Stimulated activated CD4-positive, alpha-beta T cell treated with anti-CD3 and anti-CD28 coated beads, Interleukin-15, amount 100 ng/mL, for 24 hours (primary cell): ENCODE results near the gene GRIN2C.

Experiments
- DNase-seq: peaks from one replicate; pipeline ENCODE4 v3.0.0-alpha.2; 2020

The GRIN2C gene

DNA sequence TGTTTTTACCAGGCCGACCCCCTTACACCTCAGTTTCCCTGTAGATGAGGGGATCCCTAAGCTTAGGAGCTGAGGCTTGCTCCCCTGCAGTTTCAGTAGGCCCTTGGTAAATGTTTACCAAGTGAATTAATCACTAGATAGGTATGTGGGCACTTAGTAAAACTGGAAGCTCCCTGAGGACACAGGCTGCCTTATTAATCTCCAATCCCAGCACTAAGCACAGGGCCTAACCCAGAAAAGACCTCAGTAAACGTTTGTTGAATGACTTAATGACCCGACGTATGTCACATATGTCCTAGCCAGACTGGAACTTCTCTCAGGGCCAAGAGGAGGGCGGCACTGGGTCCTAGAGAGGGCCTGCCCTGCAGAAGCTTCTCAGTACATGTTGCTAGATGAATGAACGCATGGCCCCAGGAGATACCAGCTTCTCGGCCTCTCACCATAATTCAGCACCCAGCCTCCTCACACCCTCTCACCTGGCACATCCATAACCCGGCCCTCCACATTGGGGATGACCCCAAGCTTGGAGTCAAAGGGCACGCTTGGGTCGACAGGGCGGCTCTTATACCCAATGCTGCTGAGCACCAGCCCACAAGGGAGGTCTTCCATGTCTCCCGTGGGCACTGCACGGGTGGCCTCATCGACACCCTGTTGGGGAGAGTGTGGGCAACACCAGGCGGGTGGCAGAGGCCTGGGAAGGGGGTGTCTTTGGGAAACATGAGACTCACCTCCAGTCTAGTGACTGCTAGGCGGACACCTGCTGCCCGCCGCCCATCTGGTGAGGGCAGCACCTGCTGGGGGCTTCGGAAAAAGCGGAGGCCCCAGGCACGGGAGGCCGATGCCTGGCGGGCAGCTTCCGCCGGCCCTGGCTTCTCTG lies 4.0 kb upstream of the GRIN2C start:
- no peak for DNase-seq

DNA sequence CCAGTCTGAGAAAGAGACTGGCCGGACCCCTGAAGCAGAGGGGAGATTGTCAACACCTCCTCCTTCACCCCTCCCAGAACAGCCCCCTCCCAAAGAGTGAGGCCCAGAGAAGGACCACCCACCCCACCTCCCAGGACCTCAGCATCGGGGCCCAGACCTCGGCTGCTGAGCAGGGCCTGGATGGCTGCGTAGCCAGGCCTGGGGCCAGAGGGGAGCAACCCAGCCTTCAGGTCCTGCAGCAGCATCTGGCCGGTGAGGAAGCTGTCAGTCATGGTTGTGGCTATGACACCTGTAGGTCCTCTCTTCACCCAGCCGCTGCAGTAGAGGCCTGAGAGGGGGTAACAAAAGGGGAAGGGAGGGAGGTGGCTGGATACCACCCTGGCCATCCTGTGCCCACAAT lies 3.2 kb upstream of the GRIN2C start:
- DNase-seq: no peak

- DNase-seq: peak; percentile 87
Measured at GRCh38 chr17:74862108-74862901, 2.6 kb upstream of the GRIN2C start.

DNA sequence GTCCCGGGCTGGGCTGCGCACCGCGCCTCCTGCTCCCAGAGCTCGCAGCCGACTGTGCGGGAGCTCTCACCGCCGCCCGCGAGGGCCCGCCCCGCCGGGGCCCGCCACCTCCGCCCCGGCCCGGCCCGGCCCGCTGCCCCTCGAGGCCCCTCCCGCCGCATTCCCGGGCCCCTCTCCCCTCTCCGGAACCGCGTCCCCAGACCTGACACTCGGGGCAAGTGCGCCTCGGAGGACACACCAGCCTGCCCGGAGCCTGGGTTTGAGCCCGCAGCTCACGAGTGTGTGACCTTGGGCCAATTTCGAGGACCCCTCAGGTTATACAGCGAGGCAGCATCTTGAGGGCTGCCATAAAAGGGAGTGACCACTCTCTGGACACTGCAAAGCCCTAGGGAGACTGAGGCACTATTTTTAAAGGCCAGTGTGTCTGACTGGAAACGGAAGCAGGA lies 2.0 kb upstream of the GRIN2C start:
- no peak for DNase-seq

DNA sequence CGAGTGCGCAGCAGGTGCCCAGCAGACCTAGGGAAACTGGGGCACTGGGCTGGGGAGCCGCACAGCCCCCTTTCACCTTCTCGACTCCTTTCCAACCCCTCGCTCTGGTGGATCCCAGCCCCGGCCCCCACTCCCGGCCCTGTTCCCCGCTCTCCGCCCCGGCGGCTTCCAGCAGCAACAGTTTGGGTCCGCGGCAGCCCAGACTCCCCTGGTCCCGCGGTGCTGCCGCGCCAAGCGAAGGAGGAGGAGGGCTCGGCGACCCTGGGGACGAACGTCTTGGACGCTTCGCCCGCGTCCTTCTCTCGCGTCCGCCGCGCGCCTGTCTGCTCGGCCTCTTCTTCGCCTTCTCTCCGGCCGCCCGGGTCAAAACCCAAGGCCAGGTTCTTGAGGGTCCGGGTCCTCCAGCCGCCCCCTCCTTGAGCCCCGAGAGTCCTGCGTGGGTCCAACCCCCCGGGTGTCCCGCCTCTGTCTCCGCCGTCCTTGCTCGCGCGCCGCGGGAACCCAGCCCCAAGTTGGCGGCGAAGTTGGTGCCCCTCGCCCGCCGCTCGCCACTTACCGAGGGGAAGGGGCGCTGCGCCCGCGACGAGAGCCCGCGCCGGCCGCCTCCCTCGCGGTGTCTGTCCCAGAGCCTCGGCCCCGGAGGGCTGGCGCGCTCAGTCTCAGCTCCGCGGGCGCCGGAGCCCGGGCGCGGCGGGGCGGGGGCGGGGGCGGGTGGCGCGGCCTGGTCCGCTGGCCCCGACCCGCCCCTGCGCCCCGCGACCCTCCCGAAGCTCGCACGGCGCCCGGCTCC lies 1.4 kb upstream of the GRIN2C start:
- peak; percentile 16 for DNase-seq

DNA sequence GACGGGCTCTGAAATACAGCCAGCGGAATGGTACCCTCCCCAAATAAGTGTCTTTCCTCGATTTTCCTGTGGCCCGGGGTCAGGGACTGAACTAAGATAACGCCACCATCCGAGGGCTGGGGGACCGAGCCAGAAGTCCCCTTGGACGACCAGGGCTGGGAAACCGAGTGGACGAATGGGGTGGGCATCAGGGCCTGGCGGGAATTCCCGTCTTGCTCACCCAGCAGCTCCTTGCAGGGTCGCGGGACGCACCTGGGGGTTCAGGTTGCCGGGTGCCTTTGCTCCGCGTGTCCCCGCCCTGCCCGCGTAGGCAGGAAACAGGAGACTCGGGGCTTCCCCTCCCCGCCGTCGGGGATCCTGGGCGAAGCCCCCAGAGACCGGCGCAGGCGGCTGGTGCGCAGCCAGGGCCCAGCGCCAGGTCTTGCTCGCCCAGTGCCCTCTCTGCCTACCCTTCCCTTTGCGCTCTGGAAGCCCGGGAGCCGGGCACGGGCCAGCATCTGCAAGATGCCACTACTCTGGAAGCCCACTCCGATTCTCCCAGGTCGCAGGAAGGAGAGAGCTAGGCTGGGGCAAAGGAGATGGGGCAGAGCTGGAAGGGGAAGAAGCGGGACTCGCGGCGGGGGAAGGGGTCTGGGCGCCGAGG lies 665 bp upstream of the GRIN2C start:
- DNase-seq: peak; percentile 32

DNA sequence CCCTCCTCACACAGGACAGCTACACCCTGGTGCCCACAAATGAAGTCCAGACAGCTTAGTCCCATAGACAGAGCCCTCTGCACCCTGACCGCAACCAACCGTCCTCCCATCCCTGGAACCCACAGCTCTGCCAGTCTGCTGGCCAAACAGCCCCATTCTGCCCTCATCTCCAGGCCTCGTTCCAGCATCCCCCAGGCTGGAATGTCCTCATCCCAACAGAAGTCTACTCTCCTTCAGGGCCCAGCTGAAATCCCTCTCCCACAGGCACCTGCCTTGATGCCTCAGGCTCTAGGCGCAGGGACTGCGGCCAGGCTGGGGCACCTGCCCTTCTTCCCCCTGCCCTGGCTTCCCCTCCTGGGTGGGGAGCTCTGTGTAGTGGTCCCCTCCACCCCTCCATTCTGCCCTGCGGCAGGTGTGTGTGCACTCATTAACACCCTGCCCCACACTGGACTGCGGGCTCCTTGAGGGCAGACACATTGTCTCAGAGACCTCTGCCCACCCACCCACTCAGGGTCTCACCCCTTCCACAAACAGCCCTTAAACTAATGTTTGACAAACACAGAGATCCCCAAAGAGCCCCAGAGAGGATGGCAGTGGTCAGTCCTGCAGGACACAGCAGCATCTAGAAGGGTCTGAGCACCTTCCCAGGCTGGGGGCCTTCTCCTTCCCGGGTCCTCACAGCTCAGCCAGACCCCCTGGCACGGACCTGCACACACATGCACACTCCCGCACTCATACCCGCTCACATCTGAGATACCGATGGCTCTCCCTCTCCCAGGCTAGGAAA lies 820 bp downstream of the GRIN2C start:
- DNase-seq: no peak

DNA sequence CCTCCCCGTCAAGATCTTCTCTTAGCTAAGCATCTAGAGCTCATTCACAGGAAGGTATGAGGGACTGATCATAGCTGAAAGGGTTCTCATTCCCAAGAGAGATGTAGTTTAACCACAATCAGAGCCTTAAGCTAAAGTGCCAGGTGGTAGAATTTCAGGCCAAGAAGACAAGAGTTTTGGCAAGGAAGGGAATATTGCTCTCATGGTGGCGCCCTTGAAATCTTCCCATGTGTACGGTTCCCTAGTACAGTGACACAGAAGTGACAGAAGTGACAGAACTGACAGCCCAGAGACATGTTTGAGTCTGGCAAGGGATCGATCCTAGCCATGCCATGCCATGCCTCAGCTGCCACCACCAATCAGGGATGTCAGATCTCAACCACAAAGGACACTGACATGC lies 2.5 kb downstream of the GRIN2C start:
- DNase-seq: no peak

DNA sequence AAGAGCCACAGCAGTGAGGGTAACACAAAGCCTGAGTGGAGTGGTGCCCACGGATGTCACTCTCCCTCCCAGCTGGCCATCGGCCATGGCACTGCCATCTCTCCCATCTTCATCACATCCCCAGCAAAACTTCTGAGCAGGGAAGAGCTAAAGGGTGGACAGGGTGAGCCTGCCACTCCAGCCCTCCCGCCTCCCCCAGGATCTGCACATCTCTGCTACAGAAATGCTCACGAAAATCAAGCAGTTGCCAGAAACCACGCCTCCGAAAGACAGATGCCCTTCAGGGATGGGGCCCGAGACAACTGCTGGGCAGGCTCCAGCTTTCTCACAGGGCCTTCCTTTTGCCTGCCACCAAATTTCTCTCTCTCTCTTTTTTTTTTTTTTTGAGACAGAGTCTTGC lies 3.6 kb downstream of the GRIN2C start:
- no peak for DNase-seq

DNA sequence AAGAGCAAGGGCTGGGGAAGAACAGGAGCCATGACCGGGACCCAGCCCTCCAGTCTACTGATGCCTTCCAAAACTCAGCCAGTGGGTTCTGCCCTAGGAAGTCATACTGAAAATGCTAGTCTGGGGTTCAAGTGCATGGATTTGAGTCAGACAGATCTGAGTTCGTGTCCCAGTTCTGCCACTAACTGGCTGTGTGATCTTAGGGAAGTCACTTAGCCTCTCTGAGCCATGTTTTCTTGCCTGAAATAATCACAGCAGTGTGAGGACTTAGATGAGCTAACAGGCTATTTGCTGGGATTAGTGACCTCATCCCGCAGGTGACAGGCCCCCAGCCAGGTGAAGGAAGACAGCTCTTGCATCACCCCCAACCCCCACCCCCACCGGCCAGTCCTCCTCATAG lies 4.4 kb downstream of the GRIN2C start:
- no peak for DNase-seq

GRCh38 chr17:74854792-74855191 lies 4.9 kb downstream of the GRIN2C start:
- DNase-seq: no peak

GRCh38 chr17:74853669-74854068 lies 6.0 kb downstream of the GRIN2C start:
- no peak for DNase-seq

DNA sequence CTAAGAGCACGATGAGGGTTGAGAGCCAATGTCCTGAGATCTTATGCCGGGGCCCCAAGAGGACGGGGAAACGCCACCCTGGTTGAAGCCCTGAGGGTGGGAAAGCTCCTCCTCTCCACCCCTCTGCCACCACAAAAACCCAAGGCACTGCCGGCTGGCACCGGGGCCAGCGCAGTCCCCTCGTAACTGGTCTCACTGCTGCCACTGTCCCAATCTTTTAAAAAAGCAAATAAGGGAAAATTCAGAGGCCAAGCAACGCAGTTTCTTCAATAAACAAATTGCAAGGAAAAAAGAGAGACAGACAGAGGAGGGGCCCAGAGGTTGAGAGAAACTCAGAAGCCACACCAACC lies 6.7 kb downstream of the GRIN2C start:
- peak; percentile 19 for DNase-seq

- DNase-seq: peak; percentile 75
Measured at GRCh38 chr17:74852237-74853047, 7.2 kb downstream of the GRIN2C start.

DNA sequence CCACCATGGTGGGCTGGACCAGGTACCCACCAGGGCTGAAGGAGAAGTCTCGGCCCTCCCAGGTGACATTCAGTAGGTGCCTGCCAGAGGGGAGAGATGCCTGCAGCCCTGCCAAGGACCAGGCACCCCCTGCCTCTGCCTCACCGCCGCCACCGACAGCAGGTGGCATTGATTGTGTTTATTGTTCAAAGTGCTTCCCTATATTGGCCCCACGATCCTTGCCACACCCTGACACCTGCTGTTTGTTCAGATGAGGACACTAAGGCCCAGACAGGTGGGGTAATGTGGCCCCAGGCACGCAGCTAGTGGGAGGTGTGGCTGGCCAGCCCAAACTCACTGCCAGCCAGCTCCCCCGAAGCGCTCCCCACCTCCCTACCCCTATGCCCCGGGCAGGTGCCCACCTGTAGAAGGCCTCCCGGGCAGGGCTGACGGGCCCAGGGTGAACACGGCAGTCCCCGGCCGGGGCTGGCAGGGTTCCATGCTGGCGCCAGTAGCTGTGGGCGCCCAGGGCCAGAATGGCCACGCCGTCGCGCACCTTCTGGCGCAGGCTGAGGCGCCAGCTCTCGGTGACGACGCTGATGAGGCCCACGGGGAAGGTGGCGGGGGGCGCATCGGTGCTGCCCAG lies 8.0 kb downstream of the GRIN2C start:
- no peak for DNase-seq

DNA sequence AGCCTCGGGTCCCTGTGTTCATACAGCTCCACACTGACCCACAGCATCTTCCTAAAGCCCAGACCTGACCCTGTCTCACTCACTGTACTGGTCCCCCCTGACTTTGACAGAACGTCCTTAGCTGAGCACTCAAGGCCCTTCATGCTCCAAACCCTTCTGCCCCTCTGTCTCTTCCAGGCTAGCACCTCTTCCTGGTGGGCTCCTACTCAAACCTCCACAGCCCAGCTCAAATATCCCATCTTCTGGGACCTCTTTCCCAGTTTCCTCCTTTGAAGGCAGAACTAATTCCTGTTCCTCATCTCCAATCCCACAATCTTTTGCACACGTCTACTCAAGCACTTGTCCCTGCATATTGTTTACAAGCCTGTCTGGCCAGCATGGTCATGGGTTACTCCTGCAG lies 8.8 kb downstream of the GRIN2C start:
- no peak for DNase-seq

DNA sequence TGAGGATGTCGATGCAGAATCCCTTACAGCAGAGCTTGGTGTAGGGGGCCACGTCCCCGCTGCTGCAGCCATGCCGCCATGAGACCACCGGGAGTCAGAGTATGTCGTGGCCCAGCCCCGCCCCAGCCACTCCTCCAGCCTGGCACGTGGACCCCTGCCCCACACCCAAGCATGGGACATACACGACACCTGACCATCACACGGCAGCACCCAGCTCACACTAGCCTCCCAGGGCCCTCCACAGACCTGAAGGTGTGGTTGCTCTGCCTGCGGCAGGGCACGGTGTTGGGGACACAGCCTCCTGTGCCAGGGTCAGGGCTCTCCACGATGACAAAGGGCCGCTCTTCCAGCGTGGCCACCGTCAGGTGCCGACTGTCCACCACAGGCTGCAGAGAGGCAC lies 9.4 kb downstream of the GRIN2C start:
- no peak for DNase-seq

DNA sequence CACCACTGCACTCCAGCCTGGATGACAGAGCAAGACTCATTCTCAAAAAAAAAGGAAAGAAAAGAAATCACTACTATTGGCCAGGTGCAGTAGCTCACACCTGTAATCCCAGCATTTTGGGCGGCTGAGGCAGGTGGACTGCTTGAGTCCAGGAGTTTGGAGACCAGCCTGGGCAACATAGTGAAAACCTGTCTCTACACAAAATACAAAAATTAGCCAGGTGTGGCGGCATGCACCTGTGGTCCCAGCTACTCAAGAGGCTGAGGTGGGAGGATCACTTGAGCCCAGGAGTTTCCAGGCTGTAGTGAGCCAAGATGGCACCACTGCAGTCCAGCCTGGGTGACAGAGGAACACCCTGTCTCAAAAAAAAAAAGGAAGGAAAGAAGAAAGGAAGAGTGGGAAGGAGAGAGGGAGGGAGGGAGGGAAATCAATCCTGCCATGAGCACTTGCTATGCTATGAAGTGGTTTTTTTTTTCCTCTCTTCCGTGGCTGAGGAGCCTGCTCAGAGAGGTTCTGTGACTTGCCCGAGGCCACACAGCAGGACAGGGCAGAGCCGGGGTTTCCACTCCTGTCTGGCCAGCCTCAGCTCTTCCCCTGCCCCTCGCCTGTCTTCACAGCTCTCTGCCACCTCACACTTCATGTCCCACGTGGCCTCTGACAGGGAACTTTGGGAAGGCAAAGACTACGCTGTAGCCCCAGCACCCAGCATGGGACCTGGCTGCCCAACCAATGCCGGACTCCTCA lies 10.9 kb downstream of the GRIN2C start:
- DNase-seq: no peak

GRCh38 chr17:74846621-74847020 lies 13.1 kb downstream of the GRIN2C start:
- DNase-seq: no peak

DNA sequence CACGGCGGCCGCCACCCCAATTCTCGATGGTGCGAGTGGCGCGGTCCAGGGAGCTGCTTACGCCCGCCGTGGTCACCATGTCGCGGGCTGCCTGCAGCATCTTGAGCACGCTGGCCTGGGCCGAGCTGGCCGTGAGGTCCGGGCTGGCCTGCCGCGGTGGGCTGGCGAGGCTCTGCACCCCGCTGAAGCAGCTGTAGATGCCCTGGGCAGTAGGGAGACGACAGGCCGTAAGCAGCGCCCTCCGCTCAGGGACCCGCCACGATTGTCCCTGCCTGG lies 16.4 kb downstream of the GRIN2C start:
- no peak for DNase-seq
